ENCODE results near the gene BCL2L11. TPM values are rescaled to one million over a fixed set of nuclear protein-coding genes. Genes with fewer than 3 reads are reported as not detected.

Gene BCL2L11
- total and polyA plus RNA-seq, 9 of the 15 experiments (the other 6 are each of a cell fraction or from before 2014, with no cell fraction given), result 2.2 to 18.8 (median 5.0) TPM

DNA sequence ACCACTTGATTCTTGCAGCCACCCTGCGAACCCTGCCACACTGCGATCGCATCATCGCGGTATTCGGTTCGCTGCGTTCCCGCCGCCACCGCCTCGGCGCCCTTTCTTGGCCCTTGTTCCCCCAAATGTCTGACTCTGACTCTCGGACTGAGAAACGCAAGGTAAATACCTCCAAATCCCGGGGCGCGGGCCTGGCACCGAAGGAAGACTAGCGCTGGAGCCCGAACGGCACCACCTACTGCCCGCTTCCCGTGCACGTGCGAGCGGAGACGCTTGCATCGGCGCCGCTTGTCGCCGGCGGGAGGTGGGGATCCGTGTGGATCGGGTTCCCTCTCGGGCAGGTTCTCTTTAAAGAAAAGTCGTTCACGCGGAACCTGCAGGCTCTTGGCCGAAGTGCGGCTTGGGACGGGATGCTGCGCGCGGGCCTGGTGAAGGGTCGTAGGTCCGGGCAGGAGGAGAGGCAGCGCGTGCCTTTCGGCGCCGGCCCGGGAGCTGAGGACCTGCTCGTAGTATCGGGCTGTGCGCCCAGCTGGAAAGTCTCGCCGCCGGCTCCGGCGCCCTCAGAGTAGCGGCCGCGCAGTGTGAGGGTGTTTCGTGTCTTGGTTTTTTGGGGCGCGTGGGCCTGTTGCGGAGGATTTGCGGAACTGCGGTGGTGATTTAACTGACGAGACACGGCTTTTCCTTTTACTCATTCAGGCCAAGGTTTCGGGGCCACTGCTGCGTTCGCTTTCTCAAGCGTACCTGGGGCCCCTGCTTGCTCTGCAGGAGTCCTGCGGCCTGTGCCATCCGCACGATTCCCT, 514 bp downstream of the BCL2L11 start (continued):
- TF ChIP-seq, protein P1, sequence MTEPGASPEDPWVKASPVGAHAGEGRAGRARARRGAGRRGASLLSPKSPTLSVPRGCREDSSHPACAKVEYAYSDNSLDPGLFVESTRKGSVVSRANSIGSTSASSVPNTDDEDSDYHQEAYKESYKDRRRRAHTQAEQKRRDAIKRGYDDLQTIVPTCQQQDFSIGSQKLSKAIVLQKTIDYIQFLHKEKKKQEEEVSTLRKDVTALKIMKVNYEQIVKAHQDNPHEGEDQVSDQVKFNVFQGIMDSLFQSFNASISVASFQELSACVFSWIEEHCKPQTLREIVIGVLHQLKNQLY (CRISPR knock-in tag; conservative IDR thresholded peaks at IDR 0.05), result no peak
- TF ChIP-seq HNRNPLL (IDR thresholded peaks at IDR 0.05; ENCODE audit: low read depth, low read length, poor library complexity, severe bottlenecking) (peak; percentile 47), ZBTB1 (CRISPR knock-in tag; IDR thresholded peaks at IDR 0.05; ENCODE audit: borderline replicate concordance, low read depth) (0 out of 2 replicates have a peak, but pooled peaks have one; percentile 51), TSC22D4 (tag; IDR thresholded peaks at IDR 0.05) (no peak), SPI1 (IDR thresholded peaks at IDR 0.05; ENCODE audit: borderline replicate concordance, low read depth, low read length) (peak; percentile 66), ZNF263 (CRISPR knock-in tag; IDR thresholded peaks at IDR 0.05; ENCODE audit: borderline replicate concordance) (0 out of 2 replicates have a peak, but pooled peaks have one; percentile 24), NR2C2 (CRISPR knock-in tag; IDR thresholded peaks at IDR 0.05) (no peak), NR2C2 (tag; IDR thresholded peaks at IDR 0.05) (no peak), HDAC1 (IDR thresholded peaks at IDR 0.05) (0 out of 4 replicates have a peak, but pooled peaks of 1 of the 2 experiments have one; percentile 37), RBM14 (IDR thresholded peaks at IDR 0.05; ENCODE audit: borderline replicate concordance, insufficient read depth, low read depth, low read length) (0 out of 2 replicates have a peak, but pooled peaks have one; percentile 30), KLF1 (tag; IDR thresholded peaks at IDR 0.05) (no peak), CEBPG (CRISPR knock-in tag; IDR thresholded peaks at IDR 0.05) (peak; percentile 41; the same call in 1 of the 2 replicates), CEBPG (tag; conservative IDR thresholded peaks at IDR 0.05 in 1 of 2, IDR thresholded peaks at IDR 0.05 in 1 of 2) (no peak)
- TF ChIP-seq, protein P2, sequence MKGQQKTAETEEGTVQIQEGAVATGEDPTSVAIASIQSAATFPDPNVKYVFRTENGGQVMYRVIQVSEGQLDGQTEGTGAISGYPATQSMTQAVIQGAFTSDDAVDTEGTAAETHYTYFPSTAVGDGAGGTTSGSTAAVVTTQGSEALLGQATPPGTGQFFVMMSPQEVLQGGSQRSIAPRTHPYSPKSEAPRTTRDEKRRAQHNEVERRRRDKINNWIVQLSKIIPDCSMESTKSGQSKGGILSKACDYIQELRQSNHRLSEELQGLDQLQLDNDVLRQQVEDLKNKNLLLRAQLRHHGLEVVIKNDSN (CRISPR knock-in tag; IDR thresholded peaks at IDR 0.05), result peak; percentile 46; the same call in 1 of the 2 replicates
- TF ChIP-seq, protein P3, sequence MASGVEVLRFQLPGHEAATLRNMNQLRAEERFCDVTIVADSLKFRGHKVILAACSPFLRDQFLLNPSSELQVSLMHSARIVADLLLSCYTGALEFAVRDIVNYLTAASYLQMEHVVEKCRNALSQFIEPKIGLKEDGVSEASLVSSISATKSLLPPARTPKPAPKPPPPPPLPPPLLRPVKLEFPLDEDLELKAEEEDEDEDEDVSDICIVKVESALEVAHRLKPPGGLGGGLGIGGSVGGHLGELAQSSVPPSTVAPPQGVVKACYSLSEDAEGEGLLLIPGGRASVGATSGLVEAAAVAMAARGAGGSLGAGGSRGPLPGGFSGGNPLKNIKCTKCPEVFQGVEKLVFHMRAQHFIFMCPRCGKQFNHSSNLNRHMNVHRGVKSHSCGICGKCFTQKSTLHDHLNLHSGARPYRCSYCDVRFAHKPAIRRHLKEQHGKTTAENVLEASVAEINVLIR (CRISPR knock-in tag; IDR thresholded peaks at IDR 0.05), result no peak
- TF ChIP-seq, protein P4, sequence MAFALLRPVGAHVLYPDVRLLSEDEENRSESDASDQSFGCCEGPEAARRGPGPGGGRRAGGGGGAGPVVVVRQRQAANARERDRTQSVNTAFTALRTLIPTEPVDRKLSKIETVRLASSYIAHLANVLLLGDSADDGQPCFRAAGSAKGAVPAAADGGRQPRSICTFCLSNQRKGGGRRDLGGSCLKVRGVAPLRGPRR (CRISPR knock-in tag; IDR thresholded peaks at IDR 0.05), result no peak
- TF ChIP-seq, protein P5, sequence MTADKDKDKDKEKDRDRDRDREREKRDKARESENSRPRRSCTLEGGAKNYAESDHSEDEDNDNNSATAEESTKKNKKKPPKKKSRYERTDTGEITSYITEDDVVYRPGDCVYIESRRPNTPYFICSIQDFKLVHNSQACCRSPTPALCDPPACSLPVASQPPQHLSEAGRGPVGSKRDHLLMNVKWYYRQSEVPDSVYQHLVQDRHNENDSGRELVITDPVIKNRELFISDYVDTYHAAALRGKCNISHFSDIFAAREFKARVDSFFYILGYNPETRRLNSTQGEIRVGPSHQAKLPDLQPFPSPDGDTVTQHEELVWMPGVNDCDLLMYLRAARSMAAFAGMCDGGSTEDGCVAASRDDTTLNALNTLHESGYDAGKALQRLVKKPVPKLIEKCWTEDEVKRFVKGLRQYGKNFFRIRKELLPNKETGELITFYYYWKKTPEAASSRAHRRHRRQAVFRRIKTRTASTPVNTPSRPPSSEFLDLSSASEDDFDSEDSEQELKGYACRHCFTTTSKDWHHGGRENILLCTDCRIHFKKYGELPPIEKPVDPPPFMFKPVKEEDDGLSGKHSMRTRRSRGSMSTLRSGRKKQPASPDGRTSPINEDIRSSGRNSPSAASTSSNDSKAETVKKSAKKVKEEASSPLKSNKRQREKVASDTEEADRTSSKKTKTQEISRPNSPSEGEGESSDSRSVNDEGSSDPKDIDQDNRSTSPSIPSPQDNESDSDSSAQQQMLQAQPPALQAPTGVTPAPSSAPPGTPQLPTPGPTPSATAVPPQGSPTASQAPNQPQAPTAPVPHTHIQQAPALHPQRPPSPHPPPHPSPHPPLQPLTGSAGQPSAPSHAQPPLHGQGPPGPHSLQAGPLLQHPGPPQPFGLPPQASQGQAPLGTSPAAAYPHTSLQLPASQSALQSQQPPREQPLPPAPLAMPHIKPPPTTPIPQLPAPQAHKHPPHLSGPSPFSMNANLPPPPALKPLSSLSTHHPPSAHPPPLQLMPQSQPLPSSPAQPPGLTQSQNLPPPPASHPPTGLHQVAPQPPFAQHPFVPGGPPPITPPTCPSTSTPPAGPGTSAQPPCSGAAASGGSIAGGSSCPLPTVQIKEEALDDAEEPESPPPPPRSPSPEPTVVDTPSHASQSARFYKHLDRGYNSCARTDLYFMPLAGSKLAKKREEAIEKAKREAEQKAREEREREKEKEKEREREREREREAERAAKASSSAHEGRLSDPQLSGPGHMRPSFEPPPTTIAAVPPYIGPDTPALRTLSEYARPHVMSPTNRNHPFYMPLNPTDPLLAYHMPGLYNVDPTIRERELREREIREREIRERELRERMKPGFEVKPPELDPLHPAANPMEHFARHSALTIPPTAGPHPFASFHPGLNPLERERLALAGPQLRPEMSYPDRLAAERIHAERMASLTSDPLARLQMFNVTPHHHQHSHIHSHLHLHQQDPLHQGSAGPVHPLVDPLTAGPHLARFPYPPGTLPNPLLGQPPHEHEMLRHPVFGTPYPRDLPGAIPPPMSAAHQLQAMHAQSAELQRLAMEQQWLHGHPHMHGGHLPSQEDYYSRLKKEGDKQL (CRISPR knock-in tag; IDR thresholded peaks at IDR 0.05; ENCODE audit: borderline replicate concordance), result 0 out of 2 replicates have a peak, but pooled peaks have one; percentile 76
